Tibial artery (tissue), 4 donors: ENCODE data around the gene SAMMSON.

ENCODE experiments used
- DNase-seq, 2 donors: peaks; one replicate each; pipeline ENCODE4 v3.0.0-alpha.2; 2019
- H3K27ac ChIP-seq, 2 donors: fragments of 200-600 bp; sonication (generic) in 1 of 2; 1 replicate in 1 of 2; 2 replicates in 1 of 2; pipeline ENCODE4 v1.5.1; 2018 to 2019; ENCODE audit warnings: mild to moderate bottlenecking in 1 of 2
- H3K27me3 ChIP-seq, 2 donors: fragments of 200-600 bp; sonication (generic) in 1 of 2; one replicate each; pipeline versions ENCODE4 v1.5.1 to v1.6.0; 2016 to 2019
- H3K36me3 ChIP-seq, 3 donors: fragments of 200-600 bp; sonication (generic) in 2 of 3; one replicate each; pipeline ENCODE4 v1.5.1; 2016 to 2019; ENCODE audit warnings: mild to moderate bottlenecking in 2 of 3
- H3K4me1 ChIP-seq, 4 donors: fragments of 200-600 bp; sonication (generic) in 2 of 4; 1 replicate in 3 of 4; 2 replicates in 1 of 4; pipeline ENCODE4 v1.5.1; 2016 to 2019
- H3K4me3 ChIP-seq, 2 donors: fragments of 200-600 bp; sonication (generic) in 1 of 2; 1 replicate in 1 of 2; 2 replicates in 1 of 2; pipeline ENCODE4 v1.5.1; 2018 to 2019; ENCODE audit warnings: mild to moderate bottlenecking in 2 of 2
- H3K9me3 ChIP-seq, 3 donors: fragments of 200-600 bp; sonication (generic) in 1 of 3; one replicate each; pipeline ENCODE4 v1.5.1; 2016 to 2019
- CTCF ChIP-seq, 2 experiments: fragments of 200-600 bp in 1 of 2; fragments of 450-650 bp in 1 of 2; IDR thresholded peaks; one replicate each; pipeline ENCODE4 v1.5.1; 2017 to 2019; ENCODE audit warnings: antibody characterized with exemption in 2 of 2, mild to moderate bottlenecking in 1 of 2, moderate library complexity in 1 of 2
- intact Hi-C: fragments of 100-400 bp; cut with DNase I; formaldehyde crosslinking; loops from one replicate; pipeline ENCODE4 v1.15.0; 2023; ENCODE audit warnings: low total_unique reads

SAMMSON gene

GRCh38 chr3:70108072-70108471, 108.5 kb downstream of the SAMMSON start:
- no peak for DNase-seq
- no peak overlapping the region for H3K4me3 ChIP-seq
- no peak overlapping the region for H3K27ac ChIP-seq
- H3K27me3 ChIP-seq: no peaks in the 10 kb centered on the region
- intact Hi-C loops: no loop called here
- H3K9me3 ChIP-seq: no peaks in the 10 kb centered on the region
- TF ChIP-seq CTCF (IDR thresholded peaks at IDR 0.05): no peak
- H3K4me1 ChIP-seq: no peaks in the 10 kb centered on the region
- no peaks in the 10 kb centered on the region for H3K36me3 ChIP-seq

GRCh38 chr3:70108546-70108945, 109.0 kb downstream of the SAMMSON start:
- Histone ChIP-seq H3K27me3 (no peaks in the 10 kb centered on the region), H3K4me1 (no peaks in the 10 kb centered on the region), H3K27ac (no peak overlapping the region), H3K4me3 (no peak overlapping the region), H3K36me3 (no peaks in the 10 kb centered on the region), H3K9me3 (no peaks in the 10 kb centered on the region)
- intact Hi-C loops: no loop called here
- DNase-seq: no peak
- TF ChIP-seq CTCF (IDR thresholded peaks at IDR 0.05): no peak

- H3K9me3 ChIP-seq: no peaks in the 10 kb centered on the region
- H3K36me3 ChIP-seq: no peaks in the 10 kb centered on the region
- no peak overlapping the region for H3K4me3 ChIP-seq
- H3K4me1 ChIP-seq: no peaks in the 10 kb centered on the region
- no peak for TF ChIP-seq CTCF (IDR thresholded peaks at IDR 0.05)
- intact Hi-C loops: no loop called here
- no peak for DNase-seq
- H3K27me3 ChIP-seq: no peaks in the 10 kb centered on the region
- H3K27ac ChIP-seq: no peak overlapping the region
Observed at GRCh38 chr3:70110066-70110465, 110.5 kb downstream of the SAMMSON start.

GRCh38 chr3:70111411-70111810, 111.9 kb downstream of the SAMMSON start:
- intact Hi-C loops: no loop called here
- TF ChIP-seq CTCF (IDR thresholded peaks at IDR 0.05): no peak
- H3K4me1 ChIP-seq: no peaks in the 10 kb centered on the region

GRCh38 chr3:70112751-70113150, 113.2 kb downstream of the SAMMSON start:
- Histone ChIP-seq H3K4me1 (no peaks in the 10 kb centered on the region), H3K36me3 (no peaks in the 10 kb centered on the region), H3K27me3 (no peaks in the 10 kb centered on the region), H3K4me3 (no peak overlapping the region), H3K9me3 (no peaks in the 10 kb centered on the region), H3K27ac (no peak overlapping the region)
- intact Hi-C loops: no loop called here
- no peak for DNase-seq
- no peak for TF ChIP-seq CTCF (IDR thresholded peaks at IDR 0.05)

More at GRCh38 chr3:70111411-70111810, 111.9 kb downstream of the SAMMSON start:
- H3K9me3 ChIP-seq: no peaks in the 10 kb centered on the region
- H3K27me3 ChIP-seq: no peaks in the 10 kb centered on the region
- no peak overlapping the region for H3K4me3 ChIP-seq
- DNase-seq: no peak
- H3K36me3 ChIP-seq: no peaks in the 10 kb centered on the region
- no peak overlapping the region for H3K27ac ChIP-seq

GRCh38 chr3:70114431-70114830, 114.9 kb downstream of the SAMMSON start:
- intact Hi-C loops: no loop called here
- TF ChIP-seq CTCF (IDR thresholded peaks at IDR 0.05): no peak
- Histone ChIP-seq H3K27ac (no peak overlapping the region), H3K27me3 (no peaks in the 10 kb centered on the region), H3K4me1 (no peaks in the 10 kb centered on the region), H3K36me3 (no peaks in the 10 kb centered on the region), H3K4me3 (no peak overlapping the region), H3K9me3 (no peaks in the 10 kb centered on the region)
- DNase-seq: no peak
